ENCODE data around the gene LMBRD1.
"Not testable (repeated sequence)": the region's sequence is repeated elsewhere in the genome, so short reads cannot be mapped to it uniquely, and the experiment has no call there.

Gene LMBRD1

DNA sequence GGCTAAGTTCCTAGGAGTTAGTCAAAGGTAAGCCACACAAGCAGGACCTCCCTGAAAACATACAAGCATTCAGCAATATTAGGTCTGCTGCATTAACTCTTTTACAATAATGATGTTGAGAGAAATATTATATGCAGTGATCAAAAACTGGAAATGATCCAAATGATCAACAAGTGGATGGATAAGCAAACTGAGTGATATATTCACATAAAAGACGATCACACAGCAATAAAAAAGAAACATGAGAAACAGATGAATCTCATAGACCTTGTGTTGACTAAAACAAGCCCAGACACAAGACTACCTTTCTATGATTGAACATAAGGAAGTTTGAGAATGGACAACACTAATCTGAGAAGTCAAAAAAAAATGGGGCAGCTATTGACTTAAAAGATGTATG lies 39.9 kb downstream of the LMBRD1 start:
- no peak overlapping the region for H3K4me3 ChIP-seq (ENCODE audit: low read depth, low read length)

GRCh38 chr6:69756366-69756765 lies 40.4 kb downstream of the LMBRD1 start:
- no peak overlapping the region for H3K4me3 ChIP-seq (ENCODE audit: low read depth, low read length)

DNA sequence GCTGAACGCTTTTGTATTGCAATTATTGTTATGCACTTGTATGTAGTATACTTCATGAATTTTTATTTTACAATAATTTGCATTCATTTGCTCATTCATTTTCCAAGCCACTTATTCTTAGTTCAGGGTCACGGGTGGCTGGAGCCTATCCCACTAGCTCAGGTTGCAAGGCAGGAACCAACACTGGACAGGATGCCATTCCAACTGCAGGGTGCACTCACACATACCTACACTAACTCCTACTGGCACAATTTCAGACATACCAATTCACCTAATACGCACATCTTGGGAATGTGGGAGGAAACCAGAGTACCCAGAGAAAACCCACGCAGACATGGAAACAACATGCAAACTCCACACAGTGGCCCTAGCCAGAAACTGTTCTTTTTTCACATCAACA lies 61.8 kb downstream of the LMBRD1 start:
- H3K4me3 ChIP-seq (ENCODE audit: low read depth, low read length): no peak overlapping the region

DNA sequence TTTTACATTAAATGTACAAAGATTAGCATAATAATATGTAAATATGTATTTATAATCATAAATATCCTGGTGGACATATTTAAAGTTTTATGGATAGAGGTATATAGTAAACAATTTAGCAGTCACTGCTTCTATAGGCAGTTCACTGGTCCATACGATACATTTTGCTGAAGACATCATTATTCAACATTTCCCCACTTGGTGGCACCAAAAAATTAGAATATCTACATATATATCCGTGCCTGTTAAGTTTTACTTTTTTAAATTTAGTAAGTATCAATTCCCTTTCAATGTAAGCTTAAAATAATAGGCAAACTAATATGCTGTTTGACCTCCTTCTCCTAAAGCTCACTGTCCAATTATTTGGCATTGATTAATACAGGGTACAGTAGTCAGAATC lies 64.2 kb downstream of the LMBRD1 start:
- no peak overlapping the region for H3K4me3 ChIP-seq (ENCODE audit: low read depth, low read length)

DNA sequence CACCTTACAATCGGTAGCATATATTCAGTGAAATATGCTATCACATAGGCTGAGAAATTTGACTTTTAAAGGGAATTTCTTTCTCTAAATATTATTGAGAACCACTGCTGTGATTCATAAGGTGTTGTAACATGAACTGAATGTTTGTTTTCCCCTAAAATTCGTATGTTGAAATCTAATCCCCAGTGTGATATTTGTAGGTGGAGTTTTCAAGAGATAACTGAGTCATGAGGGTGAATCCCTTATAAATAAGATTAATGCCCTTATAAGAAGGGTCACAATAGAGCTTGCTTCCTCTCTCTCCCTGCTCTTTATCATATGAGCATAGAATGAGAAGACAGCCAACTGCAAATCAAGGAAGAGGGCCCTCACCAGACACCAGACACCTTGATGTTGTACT lies 64.8 kb downstream of the LMBRD1 start:
- no peak overlapping the region for H3K4me3 ChIP-seq (ENCODE audit: low read depth, low read length)

DNA sequence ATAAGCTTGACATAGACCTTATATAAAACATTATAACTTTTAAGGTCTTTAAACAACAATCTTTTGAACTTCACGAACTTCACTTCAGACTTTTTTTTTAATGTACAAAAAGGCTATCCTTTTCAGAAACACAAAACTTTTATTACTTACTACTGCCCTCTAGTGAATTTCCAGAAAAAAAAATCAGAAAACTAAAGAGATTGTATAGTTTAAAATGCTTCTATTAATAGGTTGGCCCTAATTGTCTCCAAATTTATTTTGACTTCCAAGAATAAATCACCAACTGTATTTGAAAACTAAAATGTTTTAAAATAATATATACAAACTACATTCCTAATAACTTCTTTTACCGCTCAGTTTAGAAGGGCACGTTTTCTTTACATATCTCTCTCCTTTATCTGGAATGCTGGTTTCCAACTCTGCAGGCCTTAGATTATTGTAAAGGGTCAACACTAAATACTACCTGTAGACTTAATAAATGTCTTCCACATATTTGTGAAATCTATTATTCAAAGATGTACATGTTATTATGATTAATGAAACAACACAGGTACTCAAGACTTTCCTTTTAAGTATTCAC lies 66.8 kb downstream of the LMBRD1 start:
- no peak overlapping the region for H3K4me3 ChIP-seq (ENCODE audit: low read depth, low read length)

DNA sequence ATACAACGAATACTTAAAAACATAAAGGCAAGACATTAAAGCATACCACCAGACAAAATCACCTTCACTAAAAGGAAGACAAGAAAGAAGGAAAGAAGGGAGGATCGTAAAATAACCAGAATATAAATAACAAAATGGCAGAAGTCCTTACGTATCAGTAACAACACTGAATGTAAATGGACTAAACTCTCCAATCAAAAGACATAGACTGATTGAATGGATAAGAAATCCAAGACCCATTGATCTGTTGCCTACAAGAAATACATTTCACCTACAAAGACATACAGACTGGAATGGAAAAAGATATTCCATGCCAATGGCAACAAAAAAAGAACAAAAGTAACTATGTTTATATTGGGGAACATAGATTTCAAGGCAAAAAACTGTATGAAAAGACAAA lies 74.1 kb downstream of the LMBRD1 start:
- no peak overlapping the region for H3K4me3 ChIP-seq (ENCODE audit: low read depth, low read length)

GRCh38 chr6:69719602-69720193 lies 77.1 kb downstream of the LMBRD1 start:
- H3K4me3 ChIP-seq (ENCODE audit: low read depth, low read length): no peak overlapping the region

DNA sequence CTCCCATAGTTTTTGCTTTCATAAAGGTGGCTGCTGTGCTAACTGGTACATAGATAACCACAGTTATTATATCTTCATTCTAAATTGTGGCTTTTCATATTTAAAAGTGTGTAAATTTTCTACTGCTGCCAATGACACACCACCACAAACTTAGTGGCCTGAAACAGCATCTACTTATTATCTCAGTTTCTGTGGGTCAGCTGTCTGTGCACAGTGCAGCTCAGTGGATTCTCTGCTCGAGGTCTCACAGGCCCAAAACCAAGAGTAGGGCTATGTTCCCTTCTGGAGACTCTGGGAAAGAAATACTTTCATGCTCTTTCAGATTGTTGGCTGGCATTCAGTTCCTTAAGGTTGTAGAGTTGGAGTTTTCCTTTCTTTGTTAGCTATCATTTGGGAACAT lies 90.1 kb downstream of the LMBRD1 start:
- H3K4me3 ChIP-seq (ENCODE audit: low read depth, low read length): no peak overlapping the region

DNA sequence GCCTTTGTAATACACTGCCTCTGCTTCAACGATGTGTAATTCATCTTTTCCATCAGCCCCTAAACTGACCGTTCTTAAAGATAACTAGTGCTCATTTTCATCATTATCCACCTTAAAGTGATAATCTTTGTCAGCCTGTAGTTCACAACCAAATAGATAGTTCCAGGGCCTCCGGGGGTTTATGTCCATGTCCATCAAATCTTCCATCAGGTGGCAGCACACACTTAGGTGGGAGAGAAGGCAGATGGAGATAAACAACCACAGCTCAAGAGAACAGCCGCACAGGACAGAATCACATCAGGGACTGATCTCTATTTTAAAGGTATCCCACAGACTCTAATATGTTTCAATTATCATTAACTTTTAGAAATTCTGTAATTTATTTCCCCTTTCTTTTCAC lies 90.9 kb downstream of the LMBRD1 start:
- H3K4me3 ChIP-seq (ENCODE audit: low read depth, low read length): no peak overlapping the region

- no peak overlapping the region for H3K4me3 ChIP-seq (ENCODE audit: low read depth, low read length)
These were observed 91.9 kb downstream of the LMBRD1 start for GRCh38 chr6:69704916-69705315.

DNA sequence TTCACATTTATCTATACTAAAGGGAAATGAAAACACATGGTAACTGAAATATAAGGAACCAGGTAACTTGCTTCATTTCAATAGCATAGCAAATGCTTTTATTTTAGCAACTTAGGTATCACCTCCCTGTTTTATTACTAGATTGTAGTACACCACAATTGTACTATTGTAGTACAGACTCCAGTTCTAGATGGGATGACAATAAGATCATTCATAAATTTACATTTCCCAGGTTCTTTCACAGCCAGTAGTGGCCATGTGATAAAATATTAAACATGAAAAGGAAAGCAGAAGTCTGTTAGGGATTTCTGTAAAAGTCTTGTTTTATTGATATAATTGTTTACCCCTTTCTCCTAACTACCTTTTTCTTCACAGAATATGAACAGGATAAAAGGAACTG lies 97.2 kb downstream of the LMBRD1 start:
- no peak overlapping the region for H3K4me3 ChIP-seq (ENCODE audit: low read depth, low read length)

DNA sequence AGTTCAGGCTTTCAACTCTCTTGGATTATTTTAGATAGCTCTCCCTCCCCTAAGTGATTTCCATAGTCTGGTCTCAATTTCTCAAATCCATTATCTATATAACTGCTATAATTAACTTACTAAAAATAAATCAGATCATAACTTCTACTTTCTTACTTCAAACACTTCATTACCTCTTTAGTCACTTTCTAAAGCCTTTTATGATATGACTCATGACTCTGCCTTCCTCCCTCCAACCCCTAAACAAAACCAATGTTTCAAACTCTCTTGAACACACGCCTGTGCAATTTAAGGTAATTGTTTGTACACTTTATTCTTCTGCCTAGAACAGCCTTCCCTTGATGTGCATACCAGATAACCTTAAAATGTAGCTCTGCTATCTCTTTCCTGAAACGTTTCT lies 100.5 kb downstream of the LMBRD1 start:
- no peak overlapping the region for H3K4me3 ChIP-seq (ENCODE audit: low read depth, low read length)

DNA sequence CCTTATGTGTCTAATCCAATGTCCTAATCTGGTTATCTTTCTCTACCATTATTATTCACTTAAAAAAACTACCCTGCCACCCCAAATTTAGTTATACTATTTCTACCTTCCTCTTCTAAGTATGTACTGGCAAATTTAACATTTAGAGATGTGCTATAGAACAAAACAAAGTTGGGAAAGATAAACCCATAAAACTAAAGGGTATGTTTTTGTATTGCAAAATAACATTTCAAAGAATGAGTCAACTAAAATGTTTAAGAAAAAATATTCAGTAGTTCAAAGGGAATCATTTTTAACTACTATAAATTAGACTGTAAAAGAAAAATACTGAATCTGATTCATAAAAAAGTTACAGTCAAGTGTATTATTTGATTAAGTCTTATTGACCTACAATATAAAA lies 103.0 kb downstream of the LMBRD1 start:
- H3K4me3 ChIP-seq (ENCODE audit: low read depth, low read length): no peak overlapping the region

DNA sequence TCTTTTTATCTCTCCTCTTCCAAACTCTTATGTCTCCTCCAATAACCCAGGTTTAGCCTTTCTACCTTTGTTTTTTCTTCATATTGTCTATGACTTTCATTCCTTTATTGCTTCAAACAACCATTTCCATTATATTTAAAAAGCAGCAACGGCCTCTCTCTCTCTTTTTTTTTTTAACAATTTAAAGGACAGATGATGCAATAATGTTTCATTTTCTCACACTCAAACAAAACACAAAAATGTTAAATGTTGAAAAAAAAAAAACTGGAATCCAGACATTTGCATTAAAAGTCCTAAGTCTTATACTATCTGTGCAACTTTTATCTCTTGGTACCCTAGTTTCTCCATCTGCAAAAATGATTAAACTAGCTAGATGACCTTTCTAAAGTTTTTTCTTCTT lies 105.8 kb downstream of the LMBRD1 start:
- H3K4me3 ChIP-seq (ENCODE audit: low read depth, low read length): no peak overlapping the region

DNA sequence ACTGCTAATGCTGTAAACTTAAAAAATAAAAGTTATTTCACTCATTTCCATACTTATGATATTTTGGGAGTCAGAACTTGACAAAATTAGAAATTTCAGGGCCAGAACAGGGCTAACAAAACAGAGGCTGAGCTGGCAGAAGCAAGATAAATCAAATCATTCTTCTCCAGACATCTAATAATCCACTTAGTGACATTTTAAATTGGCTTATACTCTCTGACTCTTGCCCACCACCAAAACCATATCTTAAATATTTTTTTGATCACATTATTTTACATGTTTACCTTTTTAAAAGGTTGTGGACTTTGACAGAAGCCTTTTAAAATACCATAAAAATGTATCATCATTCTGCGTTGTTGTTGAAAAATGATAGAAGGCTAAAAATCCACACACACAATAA lies 116.5 kb downstream of the LMBRD1 start:
- H3K4me3 ChIP-seq (ENCODE audit: low read depth, low read length): no peak overlapping the region

DNA sequence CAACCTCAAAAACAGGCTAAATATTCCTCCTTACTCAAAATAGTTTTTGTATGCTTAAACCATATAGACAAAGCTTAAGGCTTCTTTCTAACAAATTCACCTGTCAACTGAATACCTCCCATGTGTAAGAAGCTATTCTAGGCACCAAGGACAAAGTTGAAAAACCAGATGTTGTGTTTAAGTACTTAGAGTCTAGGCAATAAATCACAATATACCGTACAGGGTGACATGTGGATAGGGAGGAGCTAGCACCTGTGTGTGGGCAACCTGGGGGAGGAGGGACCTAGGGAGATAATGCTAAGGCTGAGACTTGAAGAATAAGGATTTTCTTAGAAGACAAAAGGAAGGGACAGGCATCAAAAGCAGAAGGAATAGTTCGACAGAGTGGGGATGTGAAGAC lies 123.5 kb downstream of the LMBRD1 start:
- no peak overlapping the region for H3K4me3 ChIP-seq (ENCODE audit: low read depth, low read length)

GRCh38 chr6:69668916-69669315 lies 127.9 kb downstream of the LMBRD1 start:
- H3K4me3 ChIP-seq (ENCODE audit: low read depth, low read length): no peak overlapping the region

GRCh38 chr6:69666779-69667178 lies 130.0 kb downstream of the LMBRD1 start:
- not testable (repeated sequence) for H3K4me3 ChIP-seq (ENCODE audit: low read depth, low read length)

DNA sequence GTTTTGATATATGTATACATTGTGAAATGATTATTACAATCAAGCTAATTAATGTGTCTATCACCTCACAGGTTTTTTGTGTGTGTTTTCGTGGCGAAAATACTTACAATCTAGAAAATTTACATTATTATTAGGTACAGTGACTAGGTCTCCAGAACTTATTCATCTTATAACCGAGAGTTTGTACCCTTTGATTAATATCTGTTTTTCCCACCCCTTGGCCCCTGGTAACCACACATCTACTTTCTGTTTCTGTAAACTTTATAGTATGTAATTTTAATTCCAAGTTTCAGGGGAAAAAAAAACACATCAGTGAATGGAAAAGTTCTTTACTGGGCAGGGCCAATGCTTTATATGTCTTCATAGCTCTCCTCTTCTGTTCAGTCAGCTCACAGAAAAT lies 131.4 kb downstream of the LMBRD1 start:
- H3K4me3 ChIP-seq (ENCODE audit: low read depth, low read length): no peak overlapping the region

DNA sequence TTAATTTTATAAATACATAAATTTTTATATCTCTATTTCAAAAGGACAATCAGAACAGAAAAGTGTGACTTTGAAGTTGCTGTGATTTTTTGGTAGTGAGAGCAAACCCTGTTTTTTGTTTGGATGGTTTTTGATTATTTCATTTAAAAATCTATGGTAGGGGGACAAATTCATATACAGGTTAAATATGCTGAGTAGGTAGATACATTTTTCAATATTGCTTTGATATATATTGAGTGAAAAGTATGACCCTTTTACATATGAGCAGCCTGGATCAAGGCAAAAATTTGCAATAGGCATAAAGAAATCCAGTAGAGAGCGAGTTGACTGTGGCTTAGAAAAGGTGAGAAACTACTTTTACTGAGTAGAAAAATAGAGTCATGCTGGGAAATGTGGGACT lies 132.3 kb downstream of the LMBRD1 start:
- H3K4me3 ChIP-seq (ENCODE audit: low read depth, low read length): no peak overlapping the region

DNA sequence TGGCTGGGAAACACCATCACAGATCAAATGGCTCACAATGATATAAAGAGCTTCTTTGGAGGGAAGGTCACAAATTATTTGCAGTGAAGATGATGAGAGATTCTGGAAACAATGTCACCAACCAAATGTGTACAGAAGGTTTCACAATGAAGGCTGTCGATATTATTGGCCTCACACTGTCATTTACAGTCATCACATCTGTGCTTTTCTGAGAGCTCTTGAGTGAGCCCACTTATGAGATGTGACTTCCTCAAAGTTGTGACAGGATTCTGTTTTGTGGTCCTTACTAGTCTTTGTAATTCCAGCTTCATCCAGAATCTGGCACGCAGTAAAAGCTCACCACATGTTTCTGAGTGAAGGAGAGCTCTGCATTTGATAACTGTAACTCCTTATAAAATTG lies 133.6 kb downstream of the LMBRD1 start:
- H3K4me3 ChIP-seq (ENCODE audit: low read depth, low read length): no peak overlapping the region

GRCh38 chr6:69650703-69651102 lies 146.1 kb downstream of the LMBRD1 start:
- H3K4me3 ChIP-seq (ENCODE audit: low read depth, low read length): no peak overlapping the region
